Body of pancreas (tissue), 4 donors: ENCODE results near the gene NDUFC1.

Experiments used
- POLR2A ChIP-seq, 3 donors: fragments of 450-650 bp; IDR thresholded peaks; one replicate each; pipeline ENCODE4 v1.6.1; 2016; ENCODE audit warnings: antibody characterized with exemption in 3 of 3, mild to moderate bottlenecking in 2 of 3
- TF ChIP-seq, protein P1 (sequence below), 7 experiments: fragments of 450-650 bp in 4 of 7; fragments of 200-600 bp in 3 of 7; sonication (generic) in 3 of 7; IDR thresholded peaks; one replicate each; pipeline ENCODE4 v1.5.1; 2016 to 2019; ENCODE audit warnings: antibody characterized with exemption in 7 of 7

DNA sequence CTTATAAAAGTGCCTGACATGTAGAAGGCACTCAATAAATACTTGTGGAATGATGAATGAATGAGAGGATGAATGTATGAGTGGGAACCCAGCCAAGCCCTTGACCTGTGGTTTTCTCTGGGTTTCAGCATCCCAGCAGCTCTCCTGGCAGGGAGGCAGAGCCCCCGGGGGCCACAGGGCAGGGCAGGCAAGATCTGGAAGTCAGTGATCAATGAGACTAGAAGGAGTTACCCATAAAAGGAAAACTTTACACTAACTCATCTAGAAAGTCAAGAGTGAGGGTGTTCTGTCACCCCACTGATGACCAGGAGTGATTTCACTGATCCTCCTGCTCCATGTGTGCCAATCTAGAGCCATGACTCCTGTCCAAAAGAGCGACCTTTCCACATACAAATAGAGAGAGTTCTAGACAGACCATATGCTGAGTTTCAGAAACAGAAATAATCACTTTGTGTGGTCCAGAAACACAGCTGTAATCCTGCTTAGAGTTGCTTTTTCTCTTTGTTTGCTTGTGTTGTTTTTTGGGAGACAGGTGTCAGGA lies 59.7 kb downstream of the NDUFC1 start:
- TF ChIP-seq, protein P1, sequence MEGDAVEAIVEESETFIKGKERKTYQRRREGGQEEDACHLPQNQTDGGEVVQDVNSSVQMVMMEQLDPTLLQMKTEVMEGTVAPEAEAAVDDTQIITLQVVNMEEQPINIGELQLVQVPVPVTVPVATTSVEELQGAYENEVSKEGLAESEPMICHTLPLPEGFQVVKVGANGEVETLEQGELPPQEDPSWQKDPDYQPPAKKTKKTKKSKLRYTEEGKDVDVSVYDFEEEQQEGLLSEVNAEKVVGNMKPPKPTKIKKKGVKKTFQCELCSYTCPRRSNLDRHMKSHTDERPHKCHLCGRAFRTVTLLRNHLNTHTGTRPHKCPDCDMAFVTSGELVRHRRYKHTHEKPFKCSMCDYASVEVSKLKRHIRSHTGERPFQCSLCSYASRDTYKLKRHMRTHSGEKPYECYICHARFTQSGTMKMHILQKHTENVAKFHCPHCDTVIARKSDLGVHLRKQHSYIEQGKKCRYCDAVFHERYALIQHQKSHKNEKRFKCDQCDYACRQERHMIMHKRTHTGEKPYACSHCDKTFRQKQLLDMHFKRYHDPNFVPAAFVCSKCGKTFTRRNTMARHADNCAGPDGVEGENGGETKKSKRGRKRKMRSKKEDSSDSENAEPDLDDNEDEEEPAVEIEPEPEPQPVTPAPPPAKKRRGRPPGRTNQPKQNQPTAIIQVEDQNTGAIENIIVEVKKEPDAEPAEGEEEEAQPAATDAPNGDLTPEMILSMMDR (IDR thresholded peaks at IDR 0.05): no peak
- no peak for TF ChIP-seq POLR2A (IDR thresholded peaks at IDR 0.05)
